Adrenal gland (tissue), 5 donors: Measurements from ENCODE around the gene NAV2.

ENCODE experiments used
- CTCF ChIP-seq, 6 experiments: fragments of 450-650 bp in 4 of 6; fragments of 200-600 bp in 2 of 6; sonication (generic) in 1 of 6; IDR thresholded peaks; 1 replicate in 5 of 6; 2 replicates in 1 of 6; pipeline versions ENCODE4 v1.5.1 to v1.8.0; 2016 to 2021; ENCODE audit warnings: antibody characterized with exemption in 6 of 6, mild to moderate bottlenecking in 2 of 6, moderate library complexity in 1 of 6
- POLR2A ChIP-seq, 2 donors: fragments of 450-650 bp; IDR thresholded peaks; one replicate each; pipeline ENCODE4 v1.6.1; 2017; ENCODE audit warnings: antibody characterized with exemption in 2 of 2, mild to moderate bottlenecking in 2 of 2, moderate library complexity in 1 of 2
- donor health status: DM: no; HTN: no; CAD: no.

DNA sequence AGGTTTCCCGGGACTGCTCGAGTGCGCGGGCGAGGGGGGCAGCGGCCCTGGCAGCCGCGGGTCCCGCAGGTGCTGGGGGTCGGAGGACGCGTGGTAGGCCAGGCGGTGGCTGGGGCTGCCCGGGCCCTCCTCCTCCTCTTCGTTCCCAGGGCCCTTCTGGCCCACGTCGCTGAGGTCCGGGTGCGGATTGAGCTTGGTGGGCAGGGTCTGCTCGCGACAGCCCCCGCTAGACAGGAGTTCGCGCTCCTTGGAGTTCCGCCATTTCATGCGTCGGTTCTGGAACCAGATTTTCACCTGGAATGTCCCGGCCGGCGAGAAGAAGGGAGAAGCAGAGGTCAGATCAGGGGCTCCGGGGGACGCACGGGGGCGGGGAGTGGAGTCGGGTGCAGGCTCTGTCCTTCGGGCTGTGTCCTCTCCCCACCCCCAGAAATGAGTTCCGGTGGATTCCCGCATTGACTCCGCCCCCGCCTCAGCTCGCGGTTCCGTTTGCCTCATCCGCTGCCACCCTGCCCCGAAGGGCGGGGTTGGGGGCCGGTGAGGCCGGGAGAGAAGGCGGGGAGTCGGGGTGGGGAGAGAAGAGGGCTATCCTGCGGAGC, 443.7 kb downstream of the NAV2 start:
- TF ChIP-seq CTCF (IDR thresholded peaks at IDR 0.05) (no peak), POLR2A (IDR thresholded peaks at IDR 0.05) (no peak)
